ENCODE measurements around the gene SLC25A21. TPM values are rescaled to one million over a fixed set of nuclear protein-coding genes. Genes with fewer than 3 reads are reported as not detected.
A peak's percentile ranks its signal among the peaks of the same experiment; 100 is the strongest.

The SLC25A21 gene
- total and polyA plus RNA-seq, 2 of the 13 experiments (the other 11 are each of a cell fraction or from before 2014, with no cell fraction given), result 1.9 to 2.9 TPM

GRCh38 chr14:36662258-36662542 lies 510.2 kb downstream of the SLC25A21 start:
- Histone ChIP-seq H3K27me3 (ENCODE audit: control insufficient read depth in 1 of 2, insufficient read depth in 2 of 2, low read length in 2 of 2) (peaks cover 47 to 89% of the 10 kb centered on the region in 2 experiments), H3K79me2 (ENCODE audit: insufficient read depth, low read length) (no peaks in the 10 kb centered on the region), H3K27ac (ENCODE audit: extremely low read length, insufficient read depth, low read length) (no peak overlapping the region), H3K9ac (ENCODE audit: insufficient read depth, low read depth, low read length) (no peak overlapping the region), H3K4me2 (ENCODE audit: low read depth, low read length) (peak overlapping the region; percentile 23; the same call in 1 of the 2 replicates), H3K36me3 (replicated peaks in 1 of 2; ENCODE audit: control insufficient read depth in 1 of 2, insufficient read depth in 2 of 2, low read length in 2 of 2) (no peaks in the 10 kb centered on the region), H3K4me1 (ENCODE audit: insufficient read depth, low read length) (peaks cover 14% of the 10 kb centered on the region), H3K4me3 (replicated peaks in 1 of 3; ENCODE audit: insufficient read depth in 1 of 3, low read depth in 2 of 3, low read length in 3 of 3) (peak overlapping the region in 1 of 3 experiments; percentile 49; a peak in 1 of 6 replicates), H3K9me3 (ENCODE audit: low read length) (no peaks in the 10 kb centered on the region), H4K20me1 (ENCODE audit: insufficient read depth, low read length) (peaks cover 2% of the 10 kb centered on the region; the same call in 1 of the 2 replicates), H2AFZ (ENCODE audit: low read length) (no peak overlapping the region)
- no peak for ATAC-seq
- 43% methylated on average over 11 of the region's 11 CpGs for WGBS (ENCODE audit: low lambda C conversion rate)
- BruUV-seq (replicated peaks), result no TSS peak
- in situ Hi-C loops (cut with HindIII; ENCODE audit: extremely low pct_ligation_motif_present, low pct_unique_long_range_greater_than_20kb) (no loop called here), intact Hi-C loops (cut with micrococcal nuclease; ENCODE audit: unreplicated experiment) (no loop called here)
- DNase-seq (ENCODE audit: low spot score), result no peak
- POLR2A ChIA-PET, result no interaction called here
- FAIRE-seq, result no peak
- CTCF ChIA-PET (ENCODE audit: low intra/inter-chr PET ratio, low total read pairs), result no interaction called here
- no peak for TF ChIP-seq ZFP41 (CRISPR knock-in tag; IDR thresholded peaks at IDR 0.05; ENCODE audit: borderline replicate concordance)
- TF ChIP-seq, protein P1, sequence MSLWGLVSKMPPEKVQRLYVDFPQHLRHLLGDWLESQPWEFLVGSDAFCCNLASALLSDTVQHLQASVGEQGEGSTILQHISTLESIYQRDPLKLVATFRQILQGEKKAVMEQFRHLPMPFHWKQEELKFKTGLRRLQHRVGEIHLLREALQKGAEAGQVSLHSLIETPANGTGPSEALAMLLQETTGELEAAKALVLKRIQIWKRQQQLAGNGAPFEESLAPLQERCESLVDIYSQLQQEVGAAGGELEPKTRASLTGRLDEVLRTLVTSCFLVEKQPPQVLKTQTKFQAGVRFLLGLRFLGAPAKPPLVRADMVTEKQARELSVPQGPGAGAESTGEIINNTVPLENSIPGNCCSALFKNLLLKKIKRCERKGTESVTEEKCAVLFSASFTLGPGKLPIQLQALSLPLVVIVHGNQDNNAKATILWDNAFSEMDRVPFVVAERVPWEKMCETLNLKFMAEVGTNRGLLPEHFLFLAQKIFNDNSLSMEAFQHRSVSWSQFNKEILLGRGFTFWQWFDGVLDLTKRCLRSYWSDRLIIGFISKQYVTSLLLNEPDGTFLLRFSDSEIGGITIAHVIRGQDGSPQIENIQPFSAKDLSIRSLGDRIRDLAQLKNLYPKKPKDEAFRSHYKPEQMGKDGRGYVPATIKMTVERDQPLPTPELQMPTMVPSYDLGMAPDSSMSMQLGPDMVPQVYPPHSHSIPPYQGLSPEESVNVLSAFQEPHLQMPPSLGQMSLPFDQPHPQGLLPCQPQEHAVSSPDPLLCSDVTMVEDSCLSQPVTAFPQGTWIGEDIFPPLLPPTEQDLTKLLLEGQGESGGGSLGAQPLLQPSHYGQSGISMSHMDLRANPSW (CRISPR knock-in tag; IDR thresholded peaks at IDR 0.05; ENCODE audit: borderline replicate concordance), result no peak
- 0 out of 2 replicates have a peak, but pooled peaks have one; percentile 47 for TF ChIP-seq MTF2 (CRISPR knock-in tag; IDR thresholded peaks at IDR 0.05; ENCODE audit: borderline replicate concordance)
- TF ChIP-seq SRSF1 (optimal IDR thresholded peaks at IDR 0.05; ENCODE audit: low read depth, low read length), result peak; percentile 36
